ENCODE data around the gene RPL34. TPM values are rescaled to one million over a fixed set of nuclear protein-coding genes. Genes with fewer than 3 reads are reported as not detected.

Gene RPL34
- total and polyA plus RNA-seq, 4 donors, result 735 to 5,853 (median 1,671) TPM

GRCh38 chr4:108607079-108607815, 13.1 kb upstream of the RPL34 start:
- no peak overlapping the region for H3K27ac ChIP-seq (ENCODE audit: low read depth in 1 of 2, low read length in 1 of 2)
- no peak overlapping the region for H3K4me3 ChIP-seq
- no peak for ATAC-seq (ENCODE audit: insufficient read depth, low FRiP score)
- H3K9ac ChIP-seq (ENCODE audit: insufficient read depth in 1 of 2, low read length in 2 of 2), result no peak overlapping the region
- peaks cover 0 to 2% (median 0%) of the 10 kb centered on the region in 4 donors for H3K36me3 ChIP-seq (ENCODE audit: control insufficient read depth in 4 of 4, insufficient read depth in 4 of 4, low read length in 4 of 4)
- no peaks in the 10 kb centered on the region for H3K9me3 ChIP-seq (ENCODE audit: control insufficient read depth in 4 of 4, insufficient read depth in 3 of 4, low read length in 3 of 4)
- no peaks in the 10 kb centered on the region for H3K27me3 ChIP-seq (ENCODE audit: control insufficient read depth in 3 of 3, insufficient read depth in 3 of 3, low read length in 2 of 3)
- H3K4me1 ChIP-seq (ENCODE audit: control insufficient read depth in 5 of 5, insufficient read depth in 5 of 5, low read length in 5 of 5), result no peaks in the 10 kb centered on the region
- WGBS, 2 donors, result 80 to 95% methylated on average over 4 of the region's 4 CpGs
- no peak for DNase-seq
- no peak for TF ChIP-seq CTCF (IDR thresholded peaks at IDR 0.05; ENCODE audit: control extremely low read depth, extremely low read depth)

GRCh38 chr4:108611365-108611764, 9.0 kb upstream of the RPL34 start:
- no peak overlapping the region for H3K4me3 ChIP-seq
- TF ChIP-seq CTCF (IDR thresholded peaks at IDR 0.05; ENCODE audit: control extremely low read depth, extremely low read depth), result no peak
- ATAC-seq (ENCODE audit: insufficient read depth, low FRiP score) (no peak), DNase-seq (peak in 2 of 3 donors; percentile 5 to 16)
- no peak overlapping the region for H3K27ac ChIP-seq (ENCODE audit: low read depth in 1 of 2, low read length in 1 of 2)
- H3K9me3 ChIP-seq (ENCODE audit: control insufficient read depth in 4 of 4, insufficient read depth in 3 of 4, low read length in 3 of 4), result no peaks in the 10 kb centered on the region
- H3K27me3 ChIP-seq (ENCODE audit: control insufficient read depth in 3 of 3, insufficient read depth in 3 of 3, low read length in 2 of 3), result no peaks in the 10 kb centered on the region
- peaks cover 0 to 2% (median 0%) of the 10 kb centered on the region in 4 donors for H3K36me3 ChIP-seq (ENCODE audit: control insufficient read depth in 4 of 4, insufficient read depth in 4 of 4, low read length in 4 of 4)
- no peak overlapping the region for H3K9ac ChIP-seq (ENCODE audit: insufficient read depth in 1 of 2, low read length in 2 of 2)
- no peaks in the 10 kb centered on the region for H3K4me1 ChIP-seq (ENCODE audit: control insufficient read depth in 5 of 5, insufficient read depth in 5 of 5, low read length in 5 of 5)
- WGBS, 2 donors, result 71 to 87% methylated on average over 10 of the region's 10 CpGs

GRCh38 chr4:108612365-108612764, 8.0 kb upstream of the RPL34 start:
- H3K4me1 ChIP-seq (ENCODE audit: control insufficient read depth in 5 of 5, insufficient read depth in 5 of 5, low read length in 5 of 5), result no peaks in the 10 kb centered on the region
- no peak overlapping the region for H3K27ac ChIP-seq (ENCODE audit: low read depth in 1 of 2, low read length in 1 of 2)
- no peak overlapping the region for H3K4me3 ChIP-seq
- TF ChIP-seq CTCF (IDR thresholded peaks at IDR 0.05; ENCODE audit: control extremely low read depth, extremely low read depth), result no peak
- ATAC-seq (ENCODE audit: insufficient read depth, low FRiP score) (no peak), DNase-seq (peak in 1 of 3 donors; percentile 5)
- H3K9ac ChIP-seq (ENCODE audit: insufficient read depth in 1 of 2, low read length in 2 of 2), result no peak overlapping the region
- WGBS, 2 donors, result 88 to 92% methylated on average over 6 of the region's 6 CpGs
- H3K36me3 ChIP-seq (ENCODE audit: control insufficient read depth in 4 of 4, insufficient read depth in 4 of 4, low read length in 4 of 4), result peaks cover 0 to 2% (median 0%) of the 10 kb centered on the region in 4 donors
- no peaks in the 10 kb centered on the region for H3K9me3 ChIP-seq (ENCODE audit: control insufficient read depth in 4 of 4, insufficient read depth in 3 of 4, low read length in 3 of 4)
- no peaks in the 10 kb centered on the region for H3K27me3 ChIP-seq (ENCODE audit: control insufficient read depth in 3 of 3, insufficient read depth in 3 of 3, low read length in 2 of 3)

Measured in lung (tissue), 12 donors.